ENCODE measurements around the gene UNC5B.

- TF ChIP-seq, protein P1, sequence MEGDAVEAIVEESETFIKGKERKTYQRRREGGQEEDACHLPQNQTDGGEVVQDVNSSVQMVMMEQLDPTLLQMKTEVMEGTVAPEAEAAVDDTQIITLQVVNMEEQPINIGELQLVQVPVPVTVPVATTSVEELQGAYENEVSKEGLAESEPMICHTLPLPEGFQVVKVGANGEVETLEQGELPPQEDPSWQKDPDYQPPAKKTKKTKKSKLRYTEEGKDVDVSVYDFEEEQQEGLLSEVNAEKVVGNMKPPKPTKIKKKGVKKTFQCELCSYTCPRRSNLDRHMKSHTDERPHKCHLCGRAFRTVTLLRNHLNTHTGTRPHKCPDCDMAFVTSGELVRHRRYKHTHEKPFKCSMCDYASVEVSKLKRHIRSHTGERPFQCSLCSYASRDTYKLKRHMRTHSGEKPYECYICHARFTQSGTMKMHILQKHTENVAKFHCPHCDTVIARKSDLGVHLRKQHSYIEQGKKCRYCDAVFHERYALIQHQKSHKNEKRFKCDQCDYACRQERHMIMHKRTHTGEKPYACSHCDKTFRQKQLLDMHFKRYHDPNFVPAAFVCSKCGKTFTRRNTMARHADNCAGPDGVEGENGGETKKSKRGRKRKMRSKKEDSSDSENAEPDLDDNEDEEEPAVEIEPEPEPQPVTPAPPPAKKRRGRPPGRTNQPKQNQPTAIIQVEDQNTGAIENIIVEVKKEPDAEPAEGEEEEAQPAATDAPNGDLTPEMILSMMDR (IDR thresholded peaks at IDR 0.05) = no peak
- no peak for TF ChIP-seq POLR2A (IDR thresholded peaks at IDR 0.05)
Measured at GRCh38 chr10:71339796-71340589, 127.6 kb downstream of the UNC5B start.

All from thyroid gland (tissue), 4 donors.